ENCODE data around the gene UBA7. TPM values are rescaled to one million over a fixed set of nuclear protein-coding genes. Genes with fewer than 3 reads are reported as not detected.

UBA7 gene
- total and polyA plus RNA-seq, 2 of the 8 experiments (the other 6 are each of a cell fraction or from before 2014, with no cell fraction given): 0.34 to 0.65 TPM

GRCh38 chr3:49763981-49764380 lies 49.8 kb downstream of the UBA7 start (continued):
- TF ChIP-seq PHF8 (conservative IDR thresholded peaks at IDR 0.05; ENCODE audit: low read depth, low read length): no peak
- no peak for TF ChIP-seq HDAC6 (IDR thresholded peaks at IDR 0.05; ENCODE audit: low read depth, low read length)
- no peak for TF ChIP-seq CHD1 (IDR thresholded peaks at IDR 0.05; ENCODE audit: low read depth, low read length)
- no peak for TF ChIP-seq BACH1 (IDR thresholded peaks at IDR 0.05; ENCODE audit: low read length)
- TF ChIP-seq POLR2AphosphoS5 (IDR thresholded peaks at IDR 0.05; ENCODE audit: low read depth, low read length): no peak
- no peak for TF ChIP-seq TEAD4 (IDR thresholded peaks at IDR 0.05; ENCODE audit: low read depth, low read length)
- no peak for TF ChIP-seq BRCA1 (IDR thresholded peaks at IDR 0.05; ENCODE audit: low read depth, low read length)
- TF ChIP-seq TAF7 (optimal IDR thresholded peaks at IDR 0.05; ENCODE audit: borderline replicate concordance, low read depth, low read length): no peak
